GM12878 (cell line): Measurements from ENCODE around the gene DQX1. TPM values are rescaled to one million over a fixed set of nuclear protein-coding genes. Genes with fewer than 3 reads are reported as not detected.

Experiments
- ATF7 ChIP-seq: fragments of 450-650 bp; IDR thresholded peaks from 2 replicates; pipeline ENCODE4 v1.6.1; 2016; ENCODE audit warnings: low read depth, mild to moderate bottlenecking
- BHLHE40 ChIP-seq, 2 experiments: fragments of 450-650 bp in 1 of 2; IDR thresholded peaks; 2 replicates each; pipeline ENCODE4 v1.6.1; 2011 to 2017; ENCODE audit warnings: low read depth in 2 of 2, borderline replicate concordance in 1 of 2, improper control_type of control experiment in 1 of 2, low read length in 1 of 2, mild to moderate bottlenecking in 1 of 2
- CEBPZ ChIP-seq: fragments of 150-350 bp; IDR thresholded peaks from 2 replicates; pipeline ENCODE4 v1.6.1; 2016; ENCODE audit warnings: low read depth, low read length
- EP300 ChIP-seq, 2 experiments: fragments of 150-350 bp in 1 of 2; IDR thresholded peaks; 2 replicates each; pipeline ENCODE4 v1.6.1; 2011 to 2012; ENCODE audit warnings: low read depth in 2 of 2, low read length in 2 of 2, borderline replicate concordance in 1 of 2, improper control_type of control experiment in 1 of 2, inconsistent platforms in 1 of 2; ENCODE audit not compliant: control insufficient read depth in 1 of 2
- RCOR1 ChIP-seq: conservative IDR thresholded peaks from 2 replicates; pipeline ENCODE4 v1.6.1; 2012; ENCODE audit warnings: low read depth, low read length, improper control_type of control experiment
- SIN3A ChIP-seq: IDR thresholded peaks from 2 replicates; pipeline ENCODE4 v1.6.1; 2012; ENCODE audit warnings: low read depth, low read length, improper control_type of control experiment
- SP1 ChIP-seq: IDR thresholded peaks from one replicate; pipeline ENCODE4 v1.6.1; 2011; ENCODE audit warnings: low read depth, low read length
- TCF12 ChIP-seq: IDR thresholded peaks from 2 replicates; pipeline ENCODE4 v1.6.1; 2011; ENCODE audit warnings: low read depth, mild to moderate bottlenecking, low read length
- ZBTB40 ChIP-seq: fragments of 450-650 bp; IDR thresholded peaks from 2 replicates; pipeline ENCODE4 v1.6.1; 2016; ENCODE audit warnings: mild to moderate bottlenecking, moderate library complexity, borderline replicate concordance
- polyA plus RNA-seq, 11 experiments: library from polyadenylated mRNA; depleted of rRNA in 4 of 11; unstranded in 6 of 11; stranded (reverse) in 5 of 11; fragments of >200 nt; fragmentation: Nextera tagmentation in 4 of 11; fragmentation: Illumina TruSeq in 1 of 11; extraction: Ambion mirVana in 4 of 11; extraction: Trizol in 1 of 11; gene quantifications; 1 replicate in 1 of 11; 2 replicates in 10 of 11; pipeline versions ENCODE4 v1.2.1 to v1.2.3, GENCODE V29; 2011 to 2016; ENCODE audit warnings: inconsistent platforms in 2 of 11, missing spikeins in 2 of 11, low read depth in 1 of 11
- total RNA-seq, 4 experiments: library from RNA; depleted of rRNA in 3 of 4; stranded (reverse); fragments of >200 nt in 3 of 4; fragmentation: Illumina TruSeq in 1 of 4; extraction: Trizol in 1 of 4; gene quantifications; 2 replicates each; pipeline versions ENCODE4 v1.2.1 to v1.2.3, GENCODE V29; 2013 to 2021
- TF ChIP-seq, protein P1 (sequence below): fragments of 450-650 bp; IDR thresholded peaks from 2 replicates; pipeline ENCODE4 v1.6.1; 2017; ENCODE audit warnings: mild to moderate bottlenecking
- TF ChIP-seq, protein P2 (sequence below): IDR thresholded peaks from 2 replicates; pipeline ENCODE4 v1.6.1; 2011; ENCODE audit warnings: mild to moderate bottlenecking, low read depth, low read length, moderate library complexity; ENCODE audit not compliant: insufficient replicate concordance

The DQX1 gene
- total and polyA plus RNA-seq, 10 of the 15 experiments (the other 5 are each of a cell fraction or from before 2014, with no cell fraction given), result 0.34 to 2.1 (median 0.86) TPM

DNA sequence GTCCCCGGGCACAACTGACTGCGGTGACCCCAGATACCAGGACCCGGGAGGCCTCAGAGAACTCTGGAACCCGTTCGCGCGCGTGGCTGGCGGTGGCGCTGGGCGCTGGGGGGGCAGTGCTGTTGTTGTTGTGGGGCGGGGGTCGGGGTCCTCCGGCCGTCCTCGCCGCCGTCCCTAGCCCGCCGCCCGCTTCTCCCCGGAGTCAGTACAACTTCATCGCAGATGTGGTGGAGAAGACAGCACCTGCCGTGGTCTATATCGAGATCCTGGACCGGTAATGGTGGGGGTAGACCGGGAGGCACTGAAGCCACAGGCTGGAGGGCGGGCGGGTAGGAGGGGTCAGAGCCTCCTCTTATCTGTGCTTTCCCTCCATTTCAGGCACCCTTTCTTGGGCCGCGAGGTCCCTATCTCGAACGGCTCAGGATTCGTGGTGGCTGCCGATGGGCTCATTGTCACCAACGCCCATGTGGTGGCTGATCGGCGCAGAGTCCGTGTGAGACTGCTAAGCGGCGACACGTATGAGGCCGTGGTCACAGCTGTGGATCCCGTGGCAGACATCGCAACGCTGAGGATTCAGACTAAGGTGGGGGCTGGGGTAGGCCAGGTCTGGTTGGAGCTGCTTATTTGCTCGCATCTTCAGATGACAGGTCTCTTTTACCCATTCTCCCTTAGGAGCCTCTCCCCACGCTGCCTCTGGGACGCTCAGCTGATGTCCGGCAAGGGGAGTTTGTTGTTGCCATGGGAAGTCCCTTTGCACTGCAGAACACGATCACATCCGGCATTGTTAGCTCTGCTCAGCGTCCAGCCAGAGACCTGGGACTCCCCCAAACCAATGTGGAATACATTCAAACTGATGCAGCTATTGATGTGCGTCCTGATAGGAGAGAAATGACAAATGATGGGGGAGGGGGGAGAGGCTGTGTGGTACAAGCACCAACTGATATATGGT, 4.5 kb upstream of the DQX1 start (continued):
- no peak for TF ChIP-seq CEBPZ
- 0 out of 2 replicates have a peak, but pooled peaks have one; percentile 50 for TF ChIP-seq ATF7
- TF ChIP-seq, protein P1, sequence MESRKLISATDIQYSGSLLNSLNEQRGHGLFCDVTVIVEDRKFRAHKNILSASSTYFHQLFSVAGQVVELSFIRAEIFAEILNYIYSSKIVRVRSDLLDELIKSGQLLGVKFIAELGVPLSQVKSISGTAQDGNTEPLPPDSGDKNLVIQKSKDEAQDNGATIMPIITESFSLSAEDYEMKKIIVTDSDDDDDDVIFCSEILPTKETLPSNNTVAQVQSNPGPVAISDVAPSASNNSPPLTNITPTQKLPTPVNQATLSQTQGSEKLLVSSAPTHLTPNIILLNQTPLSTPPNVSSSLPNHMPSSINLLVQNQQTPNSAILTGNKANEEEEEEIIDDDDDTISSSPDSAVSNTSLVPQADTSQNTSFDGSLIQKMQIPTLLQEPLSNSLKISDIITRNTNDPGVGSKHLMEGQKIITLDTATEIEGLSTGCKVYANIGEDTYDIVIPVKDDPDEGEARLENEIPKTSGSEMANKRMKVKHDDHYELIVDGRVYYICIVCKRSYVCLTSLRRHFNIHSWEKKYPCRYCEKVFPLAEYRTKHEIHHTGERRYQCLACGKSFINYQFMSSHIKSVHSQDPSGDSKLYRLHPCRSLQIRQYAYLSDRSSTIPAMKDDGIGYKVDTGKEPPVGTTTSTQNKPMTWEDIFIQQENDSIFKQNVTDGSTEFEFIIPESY, result no peak
- TF ChIP-seq RCOR1, result 0 out of 2 replicates have a peak, but pooled peaks have one; percentile 65
- TF ChIP-seq ZBTB40, result no peak
- TF ChIP-seq EP300 (IDR thresholded peaks at IDR 0.05; ENCODE audit: borderline replicate concordance in 1 of 2, control insufficient read depth in 1 of 2, low read depth in 2 of 2, low read length in 2 of 2), result peak in 1 of 2 experiments; percentile 54; a peak in 2 of 4 replicates
- TF ChIP-seq SP1, result peak; percentile 7
- TF ChIP-seq, protein P2, sequence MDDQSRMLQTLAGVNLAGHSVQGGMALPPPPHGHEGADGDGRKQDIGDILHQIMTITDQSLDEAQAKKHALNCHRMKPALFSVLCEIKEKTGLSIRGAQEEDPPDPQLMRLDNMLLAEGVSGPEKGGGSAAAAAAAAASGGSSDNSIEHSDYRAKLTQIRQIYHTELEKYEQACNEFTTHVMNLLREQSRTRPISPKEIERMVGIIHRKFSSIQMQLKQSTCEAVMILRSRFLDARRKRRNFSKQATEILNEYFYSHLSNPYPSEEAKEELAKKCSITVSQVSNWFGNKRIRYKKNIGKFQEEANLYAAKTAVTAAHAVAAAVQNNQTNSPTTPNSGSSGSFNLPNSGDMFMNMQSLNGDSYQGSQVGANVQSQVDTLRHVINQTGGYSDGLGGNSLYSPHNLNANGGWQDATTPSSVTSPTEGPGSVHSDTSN, result no peak
- peak; percentile 93 for TF ChIP-seq SIN3A
- TF ChIP-seq BHLHE40 (IDR thresholded peaks at IDR 0.05; ENCODE audit: borderline replicate concordance in 1 of 2, low read depth in 2 of 2, low read length in 1 of 2), result no peak; a peak in 1 of 4 replicates
- peak; percentile 80; the same call in 1 of the 2 replicates for TF ChIP-seq TCF12
